Measurements from ENCODE around the gene FRYL. TPM values are rescaled to one million over a fixed set of nuclear protein-coding genes. Genes with fewer than 3 reads are reported as not detected.

The FRYL gene
- total RNA-seq, 1 experiment from 2014 or later: 29.9 TPM

DNA sequence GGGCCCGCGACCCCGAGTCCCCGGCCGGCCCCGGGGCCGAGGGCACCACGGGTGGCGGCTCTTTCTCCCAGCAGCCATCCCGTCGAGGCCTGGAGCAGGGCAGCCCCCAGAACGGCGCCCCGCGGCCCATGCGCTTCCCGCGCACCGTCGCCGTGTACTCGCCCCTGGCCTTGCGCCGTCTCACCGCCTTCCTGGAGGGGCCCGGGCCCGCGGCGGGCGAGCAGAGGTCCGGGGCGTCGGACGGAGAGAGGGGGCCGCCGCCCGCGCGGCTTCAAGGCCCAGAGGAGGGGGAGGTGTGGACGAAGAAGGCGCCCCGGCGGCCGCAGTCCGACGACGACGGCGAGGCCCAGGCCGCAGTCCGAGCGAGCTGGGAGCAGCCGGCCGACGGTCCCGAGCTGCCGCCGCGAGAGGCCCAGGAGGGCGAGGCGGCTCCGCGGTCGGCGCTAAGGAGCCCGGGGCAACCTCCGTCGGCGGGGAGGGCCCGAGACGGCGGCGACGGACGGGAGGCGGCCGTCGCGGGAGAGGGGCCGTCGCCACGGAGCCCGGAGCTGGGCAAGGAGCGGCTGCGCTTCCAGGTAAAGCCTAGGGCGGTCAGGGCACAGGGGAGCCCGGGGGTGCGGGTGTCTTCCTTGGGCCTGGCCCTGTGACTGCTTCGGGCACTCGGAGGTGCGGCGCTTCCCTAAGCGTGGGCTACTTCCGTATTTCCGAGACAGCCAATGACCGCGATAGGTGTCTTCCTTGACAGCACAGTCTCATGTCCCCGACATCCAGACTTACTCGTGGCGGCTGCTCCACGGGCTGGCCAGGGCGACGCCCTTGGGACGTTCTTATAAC lies 289.2 kb downstream of the FRYL start:
- Histone ChIP-seq H2AFZ (ENCODE audit: low read length) (no peak overlapping the region), H3K27ac (ENCODE audit: low read length) (no peak overlapping the region), H3K79me2 (ENCODE audit: low read length) (no peaks in the 10 kb centered on the region), H3K9me2 (replicated peaks; ENCODE audit: low read length) (no peaks in the 10 kb centered on the region), H3K4me2 (ENCODE audit: low read length) (no peak overlapping the region), H3F3A (ENCODE audit: low read length, unreplicated experiment) (no peaks in the 10 kb centered on the region), H3K4me3 (ENCODE audit: low read length) (no peak overlapping the region), H3K4me1 (ENCODE audit: insufficient read depth, low read length) (no peaks in the 10 kb centered on the region), H3K9me3 (ENCODE audit: low read length) (no peaks in the 10 kb centered on the region), H4K20me1 (ENCODE audit: low read length) (no peaks in the 10 kb centered on the region), H3K36me3 (ENCODE audit: low read depth, low read length) (no peaks in the 10 kb centered on the region), H3K9ac (ENCODE audit: low read length) (no peak overlapping the region), H3K27me3 (ENCODE audit: low read length) (no peaks in the 10 kb centered on the region)
- DNase-seq (no peak), ATAC-seq (no peak)
- CTCF ChIA-PET: no interaction called here
- POLR2A ChIA-PET (ENCODE audit: unreplicated experiment): no interaction called here
- no TSS peak for BruUV-seq (replicated peaks)
- TF ChIP-seq EZH2 (IDR thresholded peaks at IDR 0.05; ENCODE audit: low read length, unreplicated experiment) (no peak), EZH2phosphoT487 (IDR thresholded peaks at IDR 0.05; ENCODE audit: borderline replicate concordance, low read length) (no peak)
- intact Hi-C loops (cut with micrococcal nuclease): no loop called here

DNA sequence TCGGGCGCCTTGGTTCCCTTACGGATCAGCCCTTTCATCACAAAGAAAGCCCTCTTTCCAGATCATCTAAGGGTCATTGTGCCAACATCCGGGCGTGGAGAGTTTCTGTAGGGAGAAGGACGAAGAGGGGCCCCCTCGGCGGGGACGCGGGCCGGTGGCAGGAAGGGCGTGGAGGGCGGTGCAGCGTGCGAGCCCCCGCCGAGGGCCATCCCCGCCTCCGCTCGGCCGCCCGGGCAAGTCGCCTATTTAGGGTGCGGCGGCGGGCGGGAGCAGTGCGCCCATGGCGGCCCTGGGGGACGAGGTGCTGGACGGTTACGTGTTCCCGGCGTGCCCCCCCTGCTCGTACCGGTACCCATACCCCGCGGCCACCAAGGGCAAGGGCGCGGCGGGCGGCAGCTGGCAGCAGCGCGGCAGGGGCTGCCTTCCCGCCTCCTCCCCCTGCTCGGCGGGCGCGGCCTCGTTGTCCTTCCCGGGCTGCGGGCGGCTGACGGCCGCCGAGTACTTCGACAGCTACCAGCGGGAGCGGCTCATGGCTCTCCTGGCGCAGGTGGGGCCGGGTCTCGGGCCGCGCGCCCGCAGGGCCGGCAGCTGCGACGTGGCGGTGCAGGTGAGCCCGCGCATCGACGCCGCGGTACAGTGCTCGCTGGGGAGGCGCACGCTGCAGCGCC lies 289.9 kb downstream of the FRYL start, which contains the start of gene ZAR1:
Gene ZAR1, plus strand, starts transcription at position 241 of the 668 bp plus-strand sequence. Its CDS starts 40 bp downstream, at position 281.
- Histone ChIP-seq H3K9me3 (ENCODE audit: low read length) (no peaks in the 10 kb centered on the region), H3K36me3 (ENCODE audit: low read depth, low read length) (no peaks in the 10 kb centered on the region), H2AFZ (ENCODE audit: low read length) (no peak within 1 kb of the TSS), H3K4me2 (ENCODE audit: low read length) (no peak within 1 kb of the TSS), H3K79me2 (ENCODE audit: low read length) (no peaks in the 10 kb centered on the region), H4K20me1 (ENCODE audit: low read length) (no peaks in the 10 kb centered on the region), H3K9me2 (replicated peaks; ENCODE audit: low read length) (no peaks in the 10 kb centered on the region), H3K4me3 (ENCODE audit: low read length) (no peak within 1 kb of the TSS), H3K27me3 (ENCODE audit: low read length) (no peaks in the 10 kb centered on the region), H3F3A (ENCODE audit: low read length, unreplicated experiment) (no peaks in the 10 kb centered on the region), H3K4me1 (ENCODE audit: insufficient read depth, low read length) (no peaks in the 10 kb centered on the region), H3K27ac (ENCODE audit: low read length) (no peak within 1 kb of the TSS), H3K9ac (ENCODE audit: low read length) (no peak within 1 kb of the TSS)
- no peak for DNase-seq
- no peak for ATAC-seq
- no TSS peak for BruUV-seq (replicated peaks)
- POLR2A ChIA-PET (ENCODE audit: unreplicated experiment): no interaction called here
- TF ChIP-seq, protein P1, sequence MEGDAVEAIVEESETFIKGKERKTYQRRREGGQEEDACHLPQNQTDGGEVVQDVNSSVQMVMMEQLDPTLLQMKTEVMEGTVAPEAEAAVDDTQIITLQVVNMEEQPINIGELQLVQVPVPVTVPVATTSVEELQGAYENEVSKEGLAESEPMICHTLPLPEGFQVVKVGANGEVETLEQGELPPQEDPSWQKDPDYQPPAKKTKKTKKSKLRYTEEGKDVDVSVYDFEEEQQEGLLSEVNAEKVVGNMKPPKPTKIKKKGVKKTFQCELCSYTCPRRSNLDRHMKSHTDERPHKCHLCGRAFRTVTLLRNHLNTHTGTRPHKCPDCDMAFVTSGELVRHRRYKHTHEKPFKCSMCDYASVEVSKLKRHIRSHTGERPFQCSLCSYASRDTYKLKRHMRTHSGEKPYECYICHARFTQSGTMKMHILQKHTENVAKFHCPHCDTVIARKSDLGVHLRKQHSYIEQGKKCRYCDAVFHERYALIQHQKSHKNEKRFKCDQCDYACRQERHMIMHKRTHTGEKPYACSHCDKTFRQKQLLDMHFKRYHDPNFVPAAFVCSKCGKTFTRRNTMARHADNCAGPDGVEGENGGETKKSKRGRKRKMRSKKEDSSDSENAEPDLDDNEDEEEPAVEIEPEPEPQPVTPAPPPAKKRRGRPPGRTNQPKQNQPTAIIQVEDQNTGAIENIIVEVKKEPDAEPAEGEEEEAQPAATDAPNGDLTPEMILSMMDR (conservative IDR thresholded peaks at IDR 0.05; ENCODE audit: low read depth, low read length): no peak
- no peak for TF ChIP-seq EZH2phosphoT487 (IDR thresholded peaks at IDR 0.05; ENCODE audit: borderline replicate concordance, low read length)
- TF ChIP-seq EZH2 (IDR thresholded peaks at IDR 0.05; ENCODE audit: low read length, unreplicated experiment): no peak
- CTCF ChIA-PET: no interaction called here
- intact Hi-C loops (cut with micrococcal nuclease): no loop called here

DNA sequence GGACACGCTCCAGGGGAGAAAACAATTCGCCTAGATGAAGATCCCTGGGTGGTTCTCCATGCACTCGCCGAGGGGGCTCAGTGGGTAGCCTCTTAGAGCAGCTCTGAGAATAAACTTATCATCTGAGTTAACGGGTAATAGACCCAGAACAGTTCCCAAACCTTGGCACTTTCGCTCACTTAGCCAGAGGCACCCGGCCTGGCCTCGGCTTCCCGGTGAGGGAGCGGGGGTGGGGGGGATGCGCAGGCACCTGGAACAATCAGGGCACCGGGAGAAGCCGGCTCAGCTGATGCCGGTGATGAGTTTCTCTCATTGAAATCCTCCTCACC lies 290.4 kb downstream of the FRYL start:
- no peaks in the 10 kb centered on the region for H3K4me1 ChIP-seq (ENCODE audit: insufficient read depth, low read length)
- H4K20me1 ChIP-seq (ENCODE audit: low read length): no peaks in the 10 kb centered on the region
- H2AFZ ChIP-seq (ENCODE audit: low read length): no peak overlapping the region
- H3K4me2 ChIP-seq (ENCODE audit: low read length): no peak overlapping the region
- no peaks in the 10 kb centered on the region for H3K9me2 ChIP-seq (replicated peaks; ENCODE audit: low read length)
- BruUV-seq (replicated peaks): no TSS peak
- ATAC-seq (no peak), DNase-seq (no peak)
- intact Hi-C loops (cut with micrococcal nuclease): loop anchor here (10.0 kb wide), 1 partner anchor 65 kb away; no protein-coding TSS in a partner anchor
- H3K27ac ChIP-seq (ENCODE audit: low read length): no peak overlapping the region
- H3K9ac ChIP-seq (ENCODE audit: low read length): no peak overlapping the region
- ChIA-PET POLR2A (ENCODE audit: unreplicated experiment) (no interaction called here), CTCF (no interaction called here)
- no peak overlapping the region for H3K4me3 ChIP-seq (ENCODE audit: low read length)
- no peaks in the 10 kb centered on the region for H3K79me2 ChIP-seq (ENCODE audit: low read length)
- TF ChIP-seq, protein P1 (conservative IDR thresholded peaks at IDR 0.05; ENCODE audit: low read depth, low read length): no peak
- no peak for TF ChIP-seq EZH2phosphoT487 (IDR thresholded peaks at IDR 0.05; ENCODE audit: borderline replicate concordance, low read length)
- TF ChIP-seq EZH2 (IDR thresholded peaks at IDR 0.05; ENCODE audit: low read length, unreplicated experiment): no peak
- H3K27me3 ChIP-seq (ENCODE audit: low read length): no peaks in the 10 kb centered on the region
- no peaks in the 10 kb centered on the region for H3K36me3 ChIP-seq (ENCODE audit: low read depth, low read length)
- no peaks in the 10 kb centered on the region for H3F3A ChIP-seq (ENCODE audit: low read length, unreplicated experiment)
- H3K9me3 ChIP-seq (ENCODE audit: low read length): no peaks in the 10 kb centered on the region

Data from PC-3 (cell line).